Uterus (tissue), 4 donors: Measurements from ENCODE around the gene ZDHHC11. TPM values are rescaled to one million over a fixed set of nuclear protein-coding genes. Genes with fewer than 3 reads are reported as not detected.
"Not testable (repeated sequence)": the region's sequence is repeated elsewhere in the genome, so short reads cannot be mapped to it uniquely, and the experiment has no call there.

Experiments used
- DNase-seq, 2 donors: peaks; one replicate each; pipeline ENCODE4 v3.0.0-alpha.2; 2019 to 2020
- H3K27ac ChIP-seq, 2 donors: fragments of 200-600 bp; sonication (generic); 1 replicate in 1 of 2; 2 replicates in 1 of 2; pipeline ENCODE4 v1.5.1; 2016 to 2018
- H3K27me3 ChIP-seq, 2 donors: fragments of 200-600 bp; sonication (generic); one replicate each; pipeline ENCODE4 v1.5.1; 2018 to 2019; ENCODE audit warnings: control low read depth in 1 of 2
- H3K36me3 ChIP-seq, 2 donors: fragments of 200-600 bp; sonication (generic); one replicate each; pipeline ENCODE4 v1.5.1; 2019; ENCODE audit warnings: control low read depth in 1 of 2
- H3K4me1 ChIP-seq, 2 donors: fragments of 200-600 bp; sonication (generic); one replicate each; pipeline ENCODE4 v1.5.1; 2018 to 2019; ENCODE audit warnings: control low read depth in 1 of 2
- H3K4me3 ChIP-seq, 2 donors: fragments of 200-600 bp; sonication (generic); 1 replicate in 1 of 2; 2 replicates in 1 of 2; pipeline ENCODE4 v1.5.1; 2018 to 2019; ENCODE audit warnings: mild to moderate bottlenecking in 1 of 2
- H3K9me3 ChIP-seq, 2 donors: fragments of 200-600 bp; sonication (generic); one replicate each; pipeline ENCODE4 v1.5.1; 2019; ENCODE audit warnings: control low read depth in 1 of 2
- intact Hi-C: fragments of 100-400 bp; cut with DNase I; formaldehyde crosslinking; loops from one replicate; pipeline ENCODE4 v1.15.1; 2023; ENCODE audit warnings: low total_unique reads
- total RNA-seq, 4 donors: library from RNA; depleted of rRNA in 3 of 4; stranded (reverse); fragments of >200 nt in 3 of 4; gene quantifications; one replicate each; pipeline versions ENCODE4 v1.1.0 to v1.2.4, GENCODE V29; 2014 to 2023
- donor health status: DM: yes; HTN: yes; CAD: no.

The ZDHHC11 gene
- total RNA-seq, 4 donors from 2014 or later: 1.8 to 14.4 (median 8.2) TPM; not detected in 1

DNA sequence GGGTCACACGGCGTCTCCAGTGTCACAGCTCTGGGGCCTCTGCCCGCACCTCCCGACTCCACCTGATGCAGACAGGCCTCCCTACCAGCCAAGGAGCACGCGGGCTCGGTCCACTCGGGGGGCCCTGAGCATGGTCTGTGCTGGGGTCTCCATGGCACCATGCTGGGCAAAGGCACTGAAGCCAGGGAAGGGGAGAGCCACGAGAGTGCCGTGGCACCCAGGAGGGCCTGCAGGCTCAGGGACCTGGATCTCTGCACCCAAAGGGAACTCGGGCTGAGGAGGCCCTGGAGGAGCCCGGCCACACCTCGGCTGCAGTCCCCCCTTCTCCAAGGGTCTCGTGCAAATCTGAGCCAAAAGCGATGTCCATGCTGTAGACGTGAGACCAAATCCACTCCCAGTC lies 6.4 kb downstream of the ZDHHC11 start:
- H3K4me1 ChIP-seq, H3K27ac ChIP-seq, H3K9me3 ChIP-seq, H3K27me3 ChIP-seq, H3K36me3 ChIP-seq, intact Hi-C loops, H3K4me3 ChIP-seq: not testable (repeated sequence)
- peak; percentile 5 to 30 for DNase-seq

DNA sequence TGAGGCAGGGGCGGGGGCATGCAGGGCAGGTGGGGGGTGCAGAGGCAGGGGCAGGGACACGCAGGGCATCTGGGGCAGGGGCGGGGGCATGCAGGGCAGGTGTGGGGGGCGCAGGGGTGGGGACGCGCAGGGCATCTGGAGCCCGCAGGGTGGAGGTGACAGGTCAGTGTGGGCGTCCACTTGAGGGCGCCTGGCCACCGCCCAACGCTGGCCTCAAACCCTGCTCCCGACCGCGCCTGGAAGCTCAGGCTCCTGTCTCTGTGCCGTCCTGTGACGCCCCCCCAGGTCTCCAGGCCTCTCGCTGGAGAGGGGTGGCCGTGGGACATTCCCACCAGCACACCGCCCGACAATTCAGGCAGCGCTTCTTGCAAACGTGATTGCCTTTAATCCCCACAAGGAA lies 6.9 kb downstream of the ZDHHC11 start:
- H3K9me3 ChIP-seq, H3K4me3 ChIP-seq, H3K27me3 ChIP-seq, intact Hi-C loops, H3K27ac ChIP-seq, H3K4me1 ChIP-seq, H3K36me3 ChIP-seq: not testable (repeated sequence)
- DNase-seq: peak; percentile 10 to 15

GRCh38 chr5:843371-843770 lies 7.4 kb downstream of the ZDHHC11 start:
- H3K4me3 ChIP-seq, H3K27ac ChIP-seq, intact Hi-C loops, H3K36me3 ChIP-seq, DNase-seq, H3K4me1 ChIP-seq, H3K9me3 ChIP-seq, H3K27me3 ChIP-seq: not testable (repeated sequence)

DNA sequence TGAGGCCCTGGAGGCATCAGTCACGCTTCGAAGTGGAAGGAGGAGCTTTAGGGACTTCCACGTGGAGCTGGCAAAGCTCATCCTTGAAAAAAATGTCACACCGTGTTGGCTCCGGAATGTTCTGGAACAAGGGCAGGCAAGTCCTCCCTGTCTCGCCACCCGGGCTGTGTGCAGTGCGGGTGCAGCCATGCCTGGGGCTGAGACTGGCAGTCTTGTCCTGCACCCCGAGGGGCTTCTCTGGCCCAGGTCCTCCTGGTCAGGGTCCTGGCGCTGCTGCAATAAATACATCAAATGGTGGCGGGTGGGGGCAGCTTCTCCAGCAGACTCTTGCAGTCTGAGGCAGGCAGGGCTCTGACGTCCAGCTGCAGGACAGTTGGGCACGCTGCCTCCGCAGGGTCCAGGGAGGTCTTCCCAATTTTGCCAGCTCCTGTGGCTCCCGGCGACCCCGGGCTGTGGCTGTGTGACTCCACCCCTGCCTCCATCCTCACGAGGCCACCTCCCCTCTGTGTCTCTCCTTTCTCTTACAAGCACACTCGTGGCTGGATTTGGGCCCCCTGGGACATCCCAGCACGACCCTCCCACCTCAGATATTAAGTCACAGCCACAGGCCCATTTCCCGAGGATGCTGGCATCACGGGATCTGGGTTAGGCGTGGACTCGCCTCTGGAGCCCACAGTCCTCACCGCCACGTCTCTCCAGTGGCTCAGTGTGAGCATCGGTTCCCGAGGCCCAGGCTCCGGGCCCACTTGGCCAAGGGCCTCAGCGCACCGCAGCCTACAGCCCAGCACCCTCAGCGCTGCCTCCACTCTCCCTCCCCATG lies 8.2 kb downstream of the ZDHHC11 start:
- H3K27me3 ChIP-seq, H3K4me1 ChIP-seq, H3K27ac ChIP-seq, H3K4me3 ChIP-seq, H3K9me3 ChIP-seq, H3K36me3 ChIP-seq, intact Hi-C loops: not testable (repeated sequence)
- DNase-seq: peak; percentile 7 to 16

DNA sequence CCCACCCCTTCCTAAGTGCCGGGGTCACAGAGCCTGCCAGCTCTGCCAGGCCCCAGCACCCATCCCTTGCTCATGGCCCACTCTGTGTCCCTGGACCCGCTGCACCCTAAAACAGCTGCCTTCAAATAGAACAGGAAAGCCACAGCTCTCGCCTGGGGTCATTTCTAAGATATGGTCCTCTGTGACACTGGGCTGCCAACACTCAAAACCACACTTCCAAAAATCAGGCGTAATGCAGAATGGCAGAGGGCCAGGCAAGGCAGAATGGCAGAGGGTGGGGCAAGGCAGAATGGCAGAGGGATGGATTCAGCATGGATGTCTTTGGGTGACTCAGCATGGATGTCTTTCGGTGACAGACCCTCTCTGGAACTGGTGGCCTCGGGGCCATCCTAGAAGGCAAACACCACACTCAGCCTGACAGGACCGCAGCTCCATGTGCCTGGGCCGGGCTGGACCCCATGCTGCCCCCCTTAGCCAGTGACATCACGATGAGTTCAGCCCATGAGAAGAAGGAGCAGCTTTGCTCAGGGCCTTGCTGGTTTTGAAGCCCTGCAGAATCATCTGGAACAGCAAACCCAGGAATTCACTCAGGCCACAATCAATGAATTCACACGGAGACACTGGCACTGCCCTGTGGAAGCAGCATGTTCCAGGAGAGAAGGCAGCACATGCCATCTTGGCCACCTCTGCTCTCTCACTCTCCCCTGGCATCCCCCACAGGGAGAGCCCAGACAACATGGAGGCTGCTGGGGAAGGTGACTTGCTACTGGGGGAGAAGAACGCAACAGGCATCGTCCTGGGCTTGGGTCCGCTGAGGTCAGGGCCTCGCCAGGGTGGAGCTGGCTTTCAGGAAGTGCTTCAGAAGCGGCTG lies 9.0 kb downstream of the ZDHHC11 start:
- DNase-seq, H3K27me3 ChIP-seq, intact Hi-C loops, H3K4me3 ChIP-seq, H3K4me1 ChIP-seq, H3K36me3 ChIP-seq, H3K27ac ChIP-seq, H3K9me3 ChIP-seq: not testable (repeated sequence)

GRCh38 chr5:840974-841435 lies 9.8 kb downstream of the ZDHHC11 start:
- intact Hi-C loops, H3K4me3 ChIP-seq, H3K9me3 ChIP-seq, H3K4me1 ChIP-seq, H3K27me3 ChIP-seq, DNase-seq, H3K27ac ChIP-seq, H3K36me3 ChIP-seq: not testable (repeated sequence)

DNA sequence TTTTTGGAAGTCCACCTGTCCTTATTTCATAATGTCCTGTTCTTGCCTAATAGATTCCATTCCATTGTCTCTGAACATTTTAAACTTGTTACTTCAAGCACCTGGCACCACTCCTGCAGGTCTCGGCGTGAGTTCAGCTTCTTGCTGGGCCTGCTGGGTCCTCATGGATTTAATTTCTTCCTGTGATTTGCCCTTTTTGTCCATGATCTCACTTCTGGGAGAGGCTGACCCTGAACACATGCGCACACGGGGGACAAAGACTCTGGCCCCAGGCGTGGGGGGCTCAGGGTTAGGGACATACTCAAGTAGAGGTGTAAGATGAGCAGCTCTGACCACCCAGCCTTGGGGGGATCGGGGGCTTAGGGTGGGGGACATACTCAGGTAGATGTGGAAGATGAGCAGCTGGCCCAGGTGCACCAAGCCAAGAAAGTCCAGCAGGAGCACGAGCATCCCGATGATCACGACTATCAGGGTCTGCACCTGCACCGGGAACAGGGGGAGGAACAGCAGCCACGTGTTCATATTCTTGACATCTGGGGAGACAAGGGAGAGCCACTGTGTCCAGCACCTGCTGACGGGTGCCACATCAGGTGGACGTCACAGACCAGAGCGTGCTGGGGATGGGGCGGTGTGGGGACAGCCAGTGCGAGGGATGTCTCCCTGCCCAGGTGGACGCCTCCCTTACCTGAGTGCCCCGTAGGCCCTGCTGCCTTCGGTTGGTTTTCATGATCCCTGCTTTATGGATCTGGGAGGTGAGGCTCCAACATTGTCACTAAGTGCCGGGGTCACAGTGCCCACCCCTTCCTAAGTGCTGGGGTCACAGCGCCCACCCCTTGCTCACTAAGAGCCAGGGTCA lies 10.4 kb downstream of the ZDHHC11 start:
- intact Hi-C loops, H3K36me3 ChIP-seq, H3K27ac ChIP-seq, H3K27me3 ChIP-seq, H3K4me1 ChIP-seq, H3K4me3 ChIP-seq, H3K9me3 ChIP-seq: not testable (repeated sequence)
- peak in 1 of 2 donors; percentile 22 for DNase-seq

GRCh38 chr5:838431-838851 lies 12.3 kb downstream of the ZDHHC11 start:
- H3K9me3 ChIP-seq, H3K4me1 ChIP-seq, H3K36me3 ChIP-seq, H3K4me3 ChIP-seq, H3K27me3 ChIP-seq, H3K27ac ChIP-seq, intact Hi-C loops: not testable (repeated sequence)
- DNase-seq: peak in 1 of 2 donors; percentile 13

DNA sequence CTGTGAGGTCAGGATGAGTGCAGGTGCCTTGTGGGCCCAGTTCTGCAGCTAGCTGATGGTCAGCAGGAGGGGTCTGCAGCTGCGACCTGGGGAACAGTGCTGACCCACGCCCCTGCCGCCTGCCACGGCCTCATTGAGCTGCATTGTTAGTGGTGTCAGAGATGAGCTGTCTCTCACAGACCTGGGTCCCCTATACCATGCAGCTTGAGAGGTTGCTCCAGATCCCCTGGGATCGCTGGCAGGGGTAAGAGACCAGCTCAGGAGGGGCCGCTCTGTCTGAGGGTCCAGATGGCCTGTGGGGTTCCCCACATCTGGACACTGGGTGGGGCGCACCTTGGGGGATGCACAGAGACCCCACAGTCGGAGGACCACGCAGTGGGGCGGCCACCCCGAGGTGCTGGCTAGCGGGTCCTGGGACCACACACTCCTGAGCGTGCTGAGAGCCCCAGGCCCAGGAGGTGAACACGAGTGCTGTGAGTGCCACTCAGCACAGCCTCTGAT lies 13.1 kb downstream of the ZDHHC11 start:
- H3K36me3 ChIP-seq, H3K4me1 ChIP-seq, H3K27ac ChIP-seq, H3K4me3 ChIP-seq, H3K27me3 ChIP-seq, H3K9me3 ChIP-seq, intact Hi-C loops, DNase-seq: not testable (repeated sequence)

- intact Hi-C loops, H3K9me3 ChIP-seq, H3K4me3 ChIP-seq, H3K36me3 ChIP-seq, H3K27me3 ChIP-seq, H3K4me1 ChIP-seq, DNase-seq, H3K27ac ChIP-seq: not testable (repeated sequence)
These were observed 14.7 kb downstream of the ZDHHC11 start for GRCh38 chr5:835933-836612.

DNA sequence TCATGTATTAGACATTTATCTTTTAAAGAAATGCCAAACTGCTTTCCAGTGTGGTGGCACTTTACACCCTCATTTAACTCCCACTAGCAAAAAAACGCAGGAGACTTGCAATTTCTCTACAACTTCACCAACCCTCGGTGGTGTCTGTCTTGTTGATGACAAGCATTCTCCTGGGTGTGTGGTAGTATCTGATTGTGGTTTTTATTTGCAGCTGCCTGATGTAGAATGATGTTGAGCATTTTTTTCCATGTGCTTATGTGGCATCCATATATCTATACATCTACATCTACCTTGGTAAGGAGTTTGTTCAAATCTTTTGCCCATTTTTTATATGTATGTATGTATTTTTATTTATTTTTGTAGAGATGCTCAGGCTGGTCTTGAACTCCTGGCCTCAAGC lies 16.8 kb downstream of the ZDHHC11 start:
- H3K27ac ChIP-seq, H3K9me3 ChIP-seq, H3K4me1 ChIP-seq, H3K36me3 ChIP-seq, DNase-seq, intact Hi-C loops, H3K4me3 ChIP-seq, H3K27me3 ChIP-seq: not testable (repeated sequence)

DNA sequence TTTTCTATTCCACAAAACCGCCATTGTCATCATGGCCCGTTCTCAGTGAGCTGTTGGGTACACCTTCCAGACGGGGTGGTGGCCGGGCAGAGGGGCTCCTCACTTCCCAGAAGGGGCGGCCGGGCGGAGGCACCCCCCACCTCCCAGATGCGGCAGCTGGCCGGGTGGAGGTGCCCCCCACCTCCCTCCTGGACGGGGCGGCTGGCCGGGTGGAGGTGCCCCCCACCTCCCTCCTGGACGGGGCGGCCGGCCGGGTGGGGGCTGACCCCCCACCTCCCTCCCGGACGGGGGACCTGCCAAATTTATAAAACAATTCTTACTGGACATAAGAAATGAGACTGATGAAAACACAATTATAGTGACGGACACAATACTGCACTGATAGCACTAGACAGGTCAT lies 22.6 kb downstream of the ZDHHC11 start:
- DNase-seq, H3K27me3 ChIP-seq, intact Hi-C loops, H3K36me3 ChIP-seq, H3K4me1 ChIP-seq, H3K9me3 ChIP-seq, H3K27ac ChIP-seq, H3K4me3 ChIP-seq: not testable (repeated sequence)
